NCI-H345 (cell line): ENCODE results near the gene CHST11.
"Not testable (repeated sequence)": the region's sequence is repeated elsewhere in the genome, so short reads cannot be mapped to it uniquely, and the experiment has no call there.

Source experiments
- DNase-seq: peaks from one replicate; lab custom pipeline; 2025; lab: John Stamatoyannopoulos, UW

CHST11 gene

GRCh38 chr12:104741077-104741476 is 284.3 kb downstream of the CHST11 start:
- no peak for DNase-seq

- no peak for DNase-seq
Observed at GRCh38 chr12:104741497-104742367, 285.0 kb downstream of the CHST11 start.

- peak; percentile 74 for DNase-seq
Observed at GRCh38 chr12:104742551-104743201, 285.9 kb downstream of the CHST11 start.

GRCh38 chr12:104743202-104743580 is 286.4 kb downstream of the CHST11 start:
- no peak for DNase-seq

- DNase-seq: not testable (repeated sequence)
Observed at GRCh38 chr12:104743753-104744548, 287.2 kb downstream of the CHST11 start.

GRCh38 chr12:104746467-104747088 is 289.8 kb downstream of the CHST11 start:
- no peak for DNase-seq

- DNase-seq: no peak
Observed at GRCh38 chr12:104747330-104747729, 290.6 kb downstream of the CHST11 start.

GRCh38 chr12:104747955-104748354 is 291.2 kb downstream of the CHST11 start:
- no peak for DNase-seq

GRCh38 chr12:104748356-104748755 is 291.6 kb downstream of the CHST11 start:
- DNase-seq: no peak

- DNase-seq: no peak
Observed at GRCh38 chr12:104748790-104749189, 292.0 kb downstream of the CHST11 start.

GRCh38 chr12:104749545-104749944 is 292.8 kb downstream of the CHST11 start:
- DNase-seq: no peak

- DNase-seq: no peak
Observed at GRCh38 chr12:104750061-104750460, 293.3 kb downstream of the CHST11 start.

GRCh38 chr12:104751120-104751519 is 294.4 kb downstream of the CHST11 start:
- DNase-seq: peak; percentile 27

GRCh38 chr12:104751594-104751993 is 294.8 kb downstream of the CHST11 start:
- DNase-seq: no peak

- DNase-seq: no peak
Observed at GRCh38 chr12:104752016-104752415, 295.3 kb downstream of the CHST11 start.

- DNase-seq: no peak
Observed at GRCh38 chr12:104752881-104753280, 296.1 kb downstream of the CHST11 start.

GRCh38 chr12:104756901-104757300 is 300.2 kb downstream of the CHST11 start:
- no peak for DNase-seq

- DNase-seq: no peak
Observed at GRCh38 chr12:104758771-104759170, 302.0 kb downstream of the CHST11 start.

GRCh38 chr12:104761091-104761490 is 304.3 kb downstream of the CHST11 start:
- DNase-seq: no peak

- no peak for DNase-seq
Observed at GRCh38 chr12:104761611-104762010, 304.9 kb downstream of the CHST11 start.

GRCh38 chr12:104763168-104763805 is 306.5 kb downstream of the CHST11 start:
- no peak for DNase-seq
